HG02870 (cell line): ENCODE results near the gene ZFHX2.
"Not testable (repeated sequence)": the region's sequence is repeated elsewhere in the genome, so short reads cannot be mapped to it uniquely, and the experiment has no call there.

Source experiments
- ATAC-seq: cut with Tn5 transposase; IDR thresholded peaks from one replicate; pipeline ENCODE4 v1.9.1; 2021; ENCODE audit warnings: mild to moderate bottlenecking, moderate library complexity; ENCODE audit not compliant: unreplicated experiment

Gene ZFHX2

GRCh38 chr14:23544511-23545447, 6.8 kb downstream of the ZFHX2 start:
- no peak for ATAC-seq

GRCh38 chr14:23543403-23543802, 8.2 kb downstream of the ZFHX2 start:
- no peak for ATAC-seq

DNA sequence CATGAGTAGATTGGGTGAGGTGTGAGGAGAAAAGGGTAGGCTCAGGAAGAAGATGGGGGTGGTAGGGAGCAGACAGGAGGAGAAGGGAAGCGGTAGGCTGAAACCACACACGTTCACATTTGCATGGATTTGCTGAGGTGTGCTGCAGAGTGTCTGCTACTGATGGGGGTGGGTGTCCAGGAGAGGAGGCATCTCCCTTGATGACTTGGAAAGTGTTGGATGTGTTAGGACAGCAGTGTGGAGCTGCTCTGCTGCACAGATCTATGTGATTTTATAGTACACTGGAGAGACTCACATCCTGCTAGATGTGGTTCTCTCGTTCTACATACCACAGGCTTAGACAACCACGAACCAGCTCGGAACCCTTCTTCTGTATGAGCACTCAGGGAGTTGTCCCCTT, 9.3 kb downstream of the ZFHX2 start:
- ATAC-seq, result no peak

- ATAC-seq, result no peak
Measured at GRCh38 chr14:23540141-23540469, 11.5 kb downstream of the ZFHX2 start.

DNA sequence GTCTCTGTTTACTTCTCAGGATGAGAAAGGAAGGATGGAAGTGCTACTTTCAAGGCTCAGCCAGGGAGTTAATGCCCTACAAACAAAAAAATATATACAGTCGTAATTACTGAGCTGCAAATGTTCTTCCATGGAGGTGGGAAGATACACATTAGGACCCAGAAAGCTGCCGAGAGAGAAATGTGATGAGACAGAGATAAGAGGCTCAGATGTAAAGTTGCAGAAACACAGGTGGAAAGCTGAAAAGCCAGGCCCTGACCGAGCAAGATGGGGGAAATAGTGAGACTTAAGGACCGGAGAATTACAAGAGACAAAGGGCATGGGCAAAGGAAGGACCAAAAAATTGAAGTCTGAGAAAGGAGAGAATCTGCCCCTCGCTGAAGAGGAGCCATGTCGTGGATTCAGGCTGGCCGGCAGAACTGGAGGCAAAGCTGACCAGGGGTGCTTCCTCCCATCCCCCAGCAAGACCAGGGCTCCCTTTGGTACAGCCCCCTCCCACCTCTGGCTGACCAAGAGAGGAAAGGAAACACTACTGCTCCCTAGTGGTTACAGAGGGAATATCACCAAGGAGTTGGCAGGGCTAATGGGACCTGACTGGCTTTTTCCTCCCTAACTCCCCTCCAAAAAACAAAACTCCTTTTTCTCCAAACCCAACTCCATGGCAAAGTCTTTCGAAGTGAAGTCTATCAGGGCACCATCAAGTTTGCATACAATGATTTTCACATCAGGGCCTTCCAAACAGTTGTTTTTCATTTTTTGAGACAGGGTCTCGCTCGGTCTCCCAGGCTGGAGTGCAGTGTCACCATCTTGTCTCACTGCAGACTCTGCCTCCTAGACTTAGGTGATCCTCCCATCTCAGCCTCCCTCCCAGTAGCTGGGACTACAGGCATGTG, 12.1 kb downstream of the ZFHX2 start:
- no peak for ATAC-seq

- ATAC-seq, result no peak
Measured at GRCh38 chr14:23538785-23539184, 12.8 kb downstream of the ZFHX2 start.

GRCh38 chr14:23538050-23538718, 13.4 kb downstream of the ZFHX2 start:
- ATAC-seq, result no peak

DNA sequence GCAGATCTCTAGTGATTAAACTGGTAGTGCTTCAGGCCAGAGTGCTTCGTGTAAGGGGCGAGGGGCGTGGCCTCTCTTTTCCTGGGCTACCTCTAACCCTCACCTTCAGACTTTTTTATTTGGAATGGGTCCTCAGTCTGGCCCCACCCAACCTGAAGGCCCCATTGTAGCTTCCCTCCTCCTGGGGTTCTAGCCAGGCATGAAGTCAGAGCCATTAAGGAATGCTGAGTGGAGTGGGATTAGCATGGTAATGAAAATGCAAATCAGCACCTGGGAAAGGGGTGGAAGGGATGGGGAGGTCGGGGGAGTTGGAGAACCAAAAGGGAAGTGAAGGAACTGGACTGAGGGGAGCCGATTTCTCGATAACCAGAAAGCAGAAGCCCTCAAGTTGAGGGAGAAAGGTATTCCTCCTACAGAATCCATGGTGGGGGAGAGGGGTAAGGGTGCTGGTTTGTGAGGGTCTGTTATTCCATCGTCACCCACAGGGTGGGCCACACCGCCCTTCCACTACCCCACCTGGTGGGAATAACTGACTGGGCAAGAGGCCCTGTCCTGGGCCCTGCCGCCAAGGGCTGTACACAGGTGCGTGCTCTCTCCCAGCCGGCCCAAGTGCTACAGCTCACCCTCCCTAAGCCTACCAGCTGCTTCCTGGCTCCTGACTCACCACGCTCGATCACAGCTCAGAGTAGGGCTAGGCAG, 14.1 kb downstream of the ZFHX2 start:
- ATAC-seq, result no peak

- not testable (repeated sequence) for ATAC-seq
Measured at GRCh38 chr14:23536906-23537305, 14.7 kb downstream of the ZFHX2 start.

DNA sequence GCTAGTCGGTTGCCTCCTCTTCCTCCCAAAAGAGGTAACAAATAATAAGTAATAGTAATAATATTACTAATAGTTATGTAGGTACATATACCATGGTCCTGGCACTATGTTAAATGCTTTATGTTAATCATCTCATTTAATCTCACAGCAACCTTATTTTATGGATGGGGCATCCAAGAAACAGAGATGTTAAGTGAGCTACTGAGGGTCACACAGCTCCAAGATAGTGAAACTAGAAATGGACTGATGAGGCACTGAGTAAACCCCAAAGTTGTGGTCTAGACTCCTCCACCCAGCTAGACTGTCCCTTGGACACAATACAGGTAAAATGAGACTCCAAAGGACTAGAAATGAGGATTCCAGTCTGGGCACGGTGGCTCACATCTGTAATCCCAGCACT, 15.1 kb downstream of the ZFHX2 start:
- no peak for ATAC-seq

- ATAC-seq, result no peak
Measured at GRCh38 chr14:23535943-23536342, 15.6 kb downstream of the ZFHX2 start.

GRCh38 chr14:23533652-23534435, 17.7 kb downstream of the ZFHX2 start:
- no peak for ATAC-seq

DNA sequence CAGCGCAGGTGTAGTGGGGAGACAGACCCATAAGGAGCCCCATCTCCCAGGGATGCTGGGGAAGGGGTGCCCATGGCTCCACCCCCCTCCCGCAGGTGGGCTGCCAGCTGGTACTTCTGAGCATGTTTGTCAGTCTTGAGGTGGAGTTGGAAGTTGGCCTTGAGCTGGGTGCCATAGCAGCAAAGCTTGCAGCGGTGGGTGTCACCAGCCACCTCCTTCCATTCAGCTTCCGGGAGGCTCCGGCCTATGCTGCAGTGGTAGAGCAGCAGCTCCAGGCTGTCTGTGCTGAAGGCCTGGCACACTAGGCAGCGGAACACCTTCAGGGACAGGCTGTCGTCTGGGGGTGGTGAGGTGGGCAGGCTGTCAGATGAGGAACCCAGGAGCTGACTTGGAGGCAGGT, 18.9 kb downstream of the ZFHX2 start:
- no peak for ATAC-seq

- no peak for ATAC-seq
Measured at GRCh38 chr14:23531391-23531790, 20.2 kb downstream of the ZFHX2 start.

- no peak for ATAC-seq
Measured at GRCh38 chr14:23530375-23531055, 21.1 kb downstream of the ZFHX2 start.

GRCh38 chr14:23529016-23529415, 22.5 kb downstream of the ZFHX2 start:
- no peak for ATAC-seq

DNA sequence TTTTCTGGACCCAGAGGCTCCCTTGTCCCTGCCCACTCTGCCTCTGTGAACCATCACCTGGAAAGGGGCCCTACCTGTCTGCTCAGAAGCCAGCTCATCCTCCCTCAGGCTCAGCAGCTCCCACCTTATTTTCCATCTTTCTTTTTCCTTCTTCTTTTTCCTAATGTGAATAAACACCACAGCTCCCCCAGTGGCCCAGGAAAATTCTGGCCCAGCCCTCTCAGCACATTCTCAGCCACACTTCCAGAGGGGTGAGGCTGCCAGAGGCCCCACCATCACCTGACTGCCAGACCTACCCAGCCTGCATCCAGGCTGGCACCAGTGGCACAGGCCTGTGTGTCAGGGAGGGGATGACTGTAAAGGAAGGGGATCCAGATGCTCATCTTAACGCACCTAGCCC, 23.0 kb downstream of the ZFHX2 start:
- ATAC-seq, result no peak

GRCh38 chr14:23525611-23526010, 26.0 kb downstream of the ZFHX2 start:
- ATAC-seq, result no peak

DNA sequence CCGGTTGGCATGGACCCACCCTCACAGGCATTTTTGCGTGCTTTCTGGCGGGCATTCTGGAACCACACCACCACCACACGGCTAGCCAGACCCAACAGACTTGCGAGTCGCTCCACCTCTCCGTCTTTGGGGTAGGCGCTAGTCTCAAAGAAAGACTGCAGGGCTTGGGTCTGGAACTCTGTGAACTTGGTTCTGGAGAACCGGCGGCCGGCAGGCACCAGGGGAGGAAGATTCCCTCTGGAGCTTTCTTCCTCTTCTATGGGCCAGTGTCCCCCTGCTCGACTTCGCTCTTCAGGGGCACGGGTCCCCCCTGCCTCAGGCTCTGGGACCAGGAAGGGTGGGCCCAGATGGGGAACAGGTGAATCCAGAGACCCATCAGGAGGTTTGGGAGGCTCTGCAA, 26.6 kb downstream of the ZFHX2 start:
- no peak for ATAC-seq
